Loucy (cell line): ENCODE results near the gene KCND2.

ENCODE experiments used
- H2AFZ ChIP-seq: fragments of 200-600 bp; sonication (generic); 2 replicates; pipeline ENCODE4 v1.6.0; 2016; ENCODE audit warnings: antibody characterized with exemption, mild to moderate bottlenecking, low read length, moderate library complexity
- H3F3A ChIP-seq: fragments of 200-600 bp; 2 replicates; pipeline ENCODE4 v1.6.0; 2016; ENCODE audit warnings: antibody characterized with exemption, low read depth, mild to moderate bottlenecking
- H3K27me3 ChIP-seq: fragments of 200-600 bp; sonication (generic); 2 replicates; pipeline ENCODE4 v1.6.1; 2014; ENCODE audit warnings: low read length, mild to moderate bottlenecking; ENCODE audit not compliant: insufficient read depth, poor library complexity, severe bottlenecking
- H3K36me3 ChIP-seq: fragments of 200-600 bp; sonication (generic); 2 replicates; pipeline ENCODE4 v1.6.1; 2016; ENCODE audit warnings: low read length; ENCODE audit not compliant: insufficient read depth
- H3K4me1 ChIP-seq: fragments of 200-600 bp; sonication (generic); 2 replicates; pipeline ENCODE4 v1.5.1; 2014; ENCODE audit warnings: low read length, mild to moderate bottlenecking; ENCODE audit not compliant: insufficient read depth, poor library complexity, severe bottlenecking
- H3K4me2 ChIP-seq: fragments of 200-600 bp; sonication (generic); 2 replicates; pipeline ENCODE4 v1.6.0; 2014; ENCODE audit warnings: antibody characterized with exemption, low read length, low read depth, mild to moderate bottlenecking; ENCODE audit not compliant: poor library complexity, severe bottlenecking
- H3K4me3 ChIP-seq: fragments of 200-600 bp; sonication (generic); 2 replicates; pipeline ENCODE4 v1.5.1; 2014; ENCODE audit warnings: low read length, mild to moderate bottlenecking, mixed read lengths; ENCODE audit not compliant: poor library complexity, severe bottlenecking
- H3K79me2 ChIP-seq: fragments of 200-600 bp; sonication (generic); 2 replicates; pipeline ENCODE4 v1.6.1; 2014; ENCODE audit warnings: low read length; ENCODE audit not compliant: insufficient read depth
- H3K9ac ChIP-seq: fragments of 200-600 bp; sonication (generic); 2 replicates; pipeline ENCODE4 v1.6.0; 2014; ENCODE audit warnings: mild to moderate bottlenecking, low read depth, low read length, moderate library complexity; ENCODE audit not compliant: poor library complexity, severe bottlenecking
- H3K9me2 ChIP-seq: fragments of 200-600 bp; sonication (generic); replicated peaks from 2 replicates; pipeline ENCODE4 v1.6.1; 2016; ENCODE audit warnings: low read depth, low read length, mixed read lengths
- H3K9me3 ChIP-seq: fragments of 200-600 bp; sonication (generic); 2 replicates; pipeline ENCODE4 v1.6.1; 2014; ENCODE audit warnings: mild to moderate bottlenecking, antibody characterized with exemption, low read length, low read depth; ENCODE audit not compliant: insufficient read depth
- H4K20me1 ChIP-seq: fragments of 200-600 bp; sonication (generic); 2 replicates; pipeline ENCODE4 v1.6.0; 2014; ENCODE audit warnings: antibody characterized with exemption, low read length, mild to moderate bottlenecking; ENCODE audit not compliant: insufficient read depth, poor library complexity, severe bottlenecking
- EZH2phosphoT487 ChIP-seq: fragments of 200-600 bp; IDR thresholded peaks from 2 replicates; pipeline ENCODE4 v1.6.1; 2018; ENCODE audit warnings: antibody characterized with exemption, mild to moderate bottlenecking, moderate library complexity, borderline replicate concordance
- TF ChIP-seq, protein P1 (sequence below): fragments of 200-600 bp; sonication (generic); conservative IDR thresholded peaks from 2 replicates; pipeline ENCODE4 v1.5.1; 2014; ENCODE audit warnings: mild to moderate bottlenecking, antibody characterized with exemption, low read length

The KCND2 gene

GRCh38 chr7:120799147-120799546 lies 526.2 kb downstream of the KCND2 start:
- Histone ChIP-seq H3K4me2 (no peak overlapping the region), H3K79me2 (no peaks in the 10 kb centered on the region), H2AFZ (no peak overlapping the region), H3K4me1 (no peaks in the 10 kb centered on the region), H3F3A (no peaks in the 10 kb centered on the region), H3K27me3 (no peaks in the 10 kb centered on the region), H3K36me3 (no peaks in the 10 kb centered on the region), H3K9ac (no peak overlapping the region), H3K9me2 (no peaks in the 10 kb centered on the region), H3K4me3 (no peak overlapping the region), H3K9me3 (no peaks in the 10 kb centered on the region), H4K20me1 (no peaks in the 10 kb centered on the region)
- no peak for TF ChIP-seq EZH2phosphoT487
- TF ChIP-seq, protein P1, sequence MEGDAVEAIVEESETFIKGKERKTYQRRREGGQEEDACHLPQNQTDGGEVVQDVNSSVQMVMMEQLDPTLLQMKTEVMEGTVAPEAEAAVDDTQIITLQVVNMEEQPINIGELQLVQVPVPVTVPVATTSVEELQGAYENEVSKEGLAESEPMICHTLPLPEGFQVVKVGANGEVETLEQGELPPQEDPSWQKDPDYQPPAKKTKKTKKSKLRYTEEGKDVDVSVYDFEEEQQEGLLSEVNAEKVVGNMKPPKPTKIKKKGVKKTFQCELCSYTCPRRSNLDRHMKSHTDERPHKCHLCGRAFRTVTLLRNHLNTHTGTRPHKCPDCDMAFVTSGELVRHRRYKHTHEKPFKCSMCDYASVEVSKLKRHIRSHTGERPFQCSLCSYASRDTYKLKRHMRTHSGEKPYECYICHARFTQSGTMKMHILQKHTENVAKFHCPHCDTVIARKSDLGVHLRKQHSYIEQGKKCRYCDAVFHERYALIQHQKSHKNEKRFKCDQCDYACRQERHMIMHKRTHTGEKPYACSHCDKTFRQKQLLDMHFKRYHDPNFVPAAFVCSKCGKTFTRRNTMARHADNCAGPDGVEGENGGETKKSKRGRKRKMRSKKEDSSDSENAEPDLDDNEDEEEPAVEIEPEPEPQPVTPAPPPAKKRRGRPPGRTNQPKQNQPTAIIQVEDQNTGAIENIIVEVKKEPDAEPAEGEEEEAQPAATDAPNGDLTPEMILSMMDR, result no peak
